ENCODE measurements around the gene CACNA1C.

CACNA1C gene

GRCh38 chr12:2393016-2393415 lies 340.2 kb downstream of the CACNA1C start:
- DNase-seq (ENCODE audit: low read depth): no peak

GRCh38 chr12:2393996-2394395 lies 341.2 kb downstream of the CACNA1C start:
- no peak for DNase-seq (ENCODE audit: low read depth)

- DNase-seq (ENCODE audit: low read depth): no peak
These were observed 342.7 kb downstream of the CACNA1C start for GRCh38 chr12:2395354-2395977.

GRCh38 chr12:2396448-2396871 lies 343.7 kb downstream of the CACNA1C start:
- no peak for DNase-seq (ENCODE audit: low read depth)

GRCh38 chr12:2397356-2398045 lies 344.7 kb downstream of the CACNA1C start:
- no peak for DNase-seq (ENCODE audit: low read depth)

- DNase-seq (ENCODE audit: low read depth): no peak
These were observed 348.3 kb downstream of the CACNA1C start for GRCh38 chr12:2401040-2401439.

GRCh38 chr12:2402073-2402579 lies 349.3 kb downstream of the CACNA1C start:
- no peak for DNase-seq (ENCODE audit: low read depth)

GRCh38 chr12:2403221-2403976 lies 350.6 kb downstream of the CACNA1C start:
- DNase-seq (ENCODE audit: low read depth): no peak

GRCh38 chr12:2405039-2405438 lies 352.3 kb downstream of the CACNA1C start:
- DNase-seq (ENCODE audit: low read depth): no peak

- no peak for DNase-seq (ENCODE audit: low read depth)
These were observed 354.1 kb downstream of the CACNA1C start for GRCh38 chr12:2406903-2407302.

GRCh38 chr12:2408262-2408661 lies 355.5 kb downstream of the CACNA1C start:
- DNase-seq (ENCODE audit: low read depth): no peak

- no peak for DNase-seq (ENCODE audit: low read depth)
These were observed 357.0 kb downstream of the CACNA1C start for GRCh38 chr12:2409656-2410265.

- DNase-seq (ENCODE audit: low read depth): no peak
These were observed 357.7 kb downstream of the CACNA1C start for GRCh38 chr12:2410496-2410895.

GRCh38 chr12:2411011-2411410 lies 358.2 kb downstream of the CACNA1C start:
- DNase-seq (ENCODE audit: low read depth): no peak

GRCh38 chr12:2411616-2412304 lies 359.0 kb downstream of the CACNA1C start:
- DNase-seq (ENCODE audit: low read depth): no peak

GRCh38 chr12:2412305-2412643 lies 359.5 kb downstream of the CACNA1C start:
- DNase-seq (ENCODE audit: low read depth): no peak

GRCh38 chr12:2413301-2413700 lies 360.5 kb downstream of the CACNA1C start:
- no peak for DNase-seq (ENCODE audit: low read depth)

- no peak for DNase-seq (ENCODE audit: low read depth)
These were observed 361.4 kb downstream of the CACNA1C start for GRCh38 chr12:2413999-2414792.

GRCh38 chr12:2414810-2415567 lies 362.2 kb downstream of the CACNA1C start:
- no peak for DNase-seq (ENCODE audit: low read depth)

GRCh38 chr12:2415568-2415944 lies 362.8 kb downstream of the CACNA1C start:
- no peak for DNase-seq (ENCODE audit: low read depth)

All from stimulated activated CD8-positive, alpha-beta memory T cell treated with anti-CD3 and anti-CD28 coated beads, Interleukin-15, amount 100 ng/mL, for 24 hours (primary cell).